Esophagus muscularis mucosa (tissue), 4 donors: ENCODE data around the gene C5orf34.

Source experiments
- CTCF ChIP-seq, 3 experiments: fragments of 200-600 bp in 2 of 3; fragments of 450-650 bp in 1 of 3; sonication (generic) in 2 of 3; IDR thresholded peaks; one replicate each; pipeline ENCODE4 v1.5.1; 2017 to 2019; ENCODE audit warnings: antibody characterized with exemption in 3 of 3, mild to moderate bottlenecking in 2 of 3, moderate library complexity in 1 of 3
- EP300 ChIP-seq: sonication (generic); formaldehyde crosslinking; IDR thresholded peaks from one replicate; pipeline ENCODE4 v1.6.1; 2017; ENCODE audit warnings: antibody characterized with exemption
- POLR2A ChIP-seq: fragments of 450-650 bp; IDR thresholded peaks from one replicate; pipeline ENCODE4 v1.6.1; 2017; ENCODE audit warnings: antibody characterized with exemption, moderate library complexity, mild to moderate bottlenecking, low read depth
- POLR2AphosphoS5 ChIP-seq, 2 donors: sonication (generic); formaldehyde crosslinking; IDR thresholded peaks; one replicate each; pipeline ENCODE4 v1.6.1; 2017; ENCODE audit warnings: antibody characterized with exemption in 2 of 2

- TF ChIP-seq POLR2AphosphoS5 (IDR thresholded peaks at IDR 0.05) (no peak), CTCF (IDR thresholded peaks at IDR 0.05) (no peak), EP300 (no peak), POLR2A (no peak)
Observed at GRCh38 chr5:43560128-43560527, 45.2 kb upstream of the C5orf34 start.
